Type B pancreatic cell (in vitro differentiated cells): Measurements from ENCODE around the gene R3HDML. TPM values are rescaled to one million over a fixed set of nuclear protein-coding genes. Genes with fewer than 3 reads are reported as not detected.
A peak's percentile ranks its signal among the peaks of the same experiment; 100 is the strongest.

ENCODE experiments used
- DNase-seq: peaks from one replicate; pipeline ENCODE4 v3.0.0; 2021; ENCODE audit warnings: mixed read lengths; ENCODE audit not compliant: unreplicated experiment; ENCODE audit errors: extremely low spot score
- H3K27ac Mint-ChIP-seq: 2 replicates; pipeline ENCODE4 v1.8.0; 2021; ENCODE audit warnings: mild to moderate bottlenecking, mixed read lengths
- H3K27me3 Mint-ChIP-seq: 2 replicates; pipeline ENCODE4 v1.8.0; 2021; ENCODE audit warnings: mixed read lengths
- H3K36me3 Mint-ChIP-seq: 2 replicates; pipeline ENCODE4 v1.8.0; 2021; ENCODE audit warnings: mixed read lengths
- H3K4me1 Mint-ChIP-seq: one replicate; pipeline ENCODE4 v1.8.0; 2021; ENCODE audit warnings: mixed read lengths; ENCODE audit not compliant: unreplicated experiment
- H3K4me3 Mint-ChIP-seq: 2 replicates; pipeline ENCODE4 v1.8.0; 2021; ENCODE audit warnings: mild to moderate bottlenecking, mixed read lengths
- H3K9me3 Mint-ChIP-seq: 2 replicates; pipeline ENCODE4 v1.8.0; 2021; ENCODE audit warnings: mixed read lengths
- CTCF ChIP-seq: fragments of 200-600 bp; sonication (generic); conservative IDR thresholded peaks from 2 replicates; pipeline ENCODE4 v1.5.0; 2021; ENCODE audit warnings: antibody characterized with exemption, mild to moderate bottlenecking
- total RNA-seq: library from RNA; stranded (reverse); gene quantifications from 2 replicates; pipeline ENCODE4 v1.2.1, GENCODE V29; 2021; ENCODE audit warnings: low replicate concordance

The R3HDML gene
- total RNA-seq, 1 donor from 2014 or later = not detected

- H3K9me3 Mint-ChIP-seq = no peaks in the 10 kb centered on the region
- no peak for DNase-seq
These were observed 33.9 kb downstream of the R3HDML start for GRCh38 chr20:44370639-44371218.

GRCh38 chr20:44382641-44383040 is 45.8 kb downstream of the R3HDML start:
- Mint-ChIP-seq H3K4me3 (no peak overlapping the region), H3K36me3 (no peaks in the 10 kb centered on the region), H3K4me1 (peaks cover 3% of the 10 kb centered on the region), H3K27ac (no peak overlapping the region), H3K27me3 (peaks cover 6% of the 10 kb centered on the region), H3K9me3 (no peaks in the 10 kb centered on the region)
- no peak for TF ChIP-seq CTCF
- DNase-seq = no peak

More at GRCh38 chr20:44370639-44371218, 33.9 kb downstream of the R3HDML start:
- no peak for TF ChIP-seq CTCF
- H3K4me1 Mint-ChIP-seq = peaks cover 8% of the 10 kb centered on the region
- no peak overlapping the region for H3K4me3 Mint-ChIP-seq
- H3K36me3 Mint-ChIP-seq = no peaks in the 10 kb centered on the region
- H3K27ac Mint-ChIP-seq = peak overlapping the region; percentile 49
- peaks cover 5% of the 10 kb centered on the region for H3K27me3 Mint-ChIP-seq

- peak; percentile 83 for DNase-seq
- H3K4me1 Mint-ChIP-seq = peaks cover 7% of the 10 kb centered on the region
- H3K36me3 Mint-ChIP-seq = no peaks in the 10 kb centered on the region
- peak overlapping the region; percentile 68 for H3K27ac Mint-ChIP-seq
- H3K27me3 Mint-ChIP-seq = peaks cover 15% of the 10 kb centered on the region
- peak; percentile 91 for TF ChIP-seq CTCF
- H3K9me3 Mint-ChIP-seq = no peaks in the 10 kb centered on the region
- no peak overlapping the region for H3K4me3 Mint-ChIP-seq
These were observed 47.7 kb downstream of the R3HDML start for GRCh38 chr20:44384423-44385027.

GRCh38 chr20:44388466-44389023 is 51.7 kb downstream of the R3HDML start:
- peak; percentile 87 for TF ChIP-seq CTCF
- H3K9me3 Mint-ChIP-seq = no peaks in the 10 kb centered on the region
- no peaks in the 10 kb centered on the region for H3K36me3 Mint-ChIP-seq
- no peak for DNase-seq
- H3K27me3 Mint-ChIP-seq = peaks cover 28% of the 10 kb centered on the region
- H3K4me3 Mint-ChIP-seq = peak overlapping the region; percentile 70
- peaks cover 7% of the 10 kb centered on the region for H3K4me1 Mint-ChIP-seq
- H3K27ac Mint-ChIP-seq = peak overlapping the region; percentile 36

GRCh38 chr20:44389871-44390270 is 53.0 kb downstream of the R3HDML start:
- no peak for DNase-seq
- Mint-ChIP-seq H3K27ac (no peak overlapping the region), H3K36me3 (no peaks in the 10 kb centered on the region), H3K4me3 (no peak overlapping the region), H3K9me3 (no peaks in the 10 kb centered on the region), H3K4me1 (peaks cover 4% of the 10 kb centered on the region), H3K27me3 (peaks cover 29% of the 10 kb centered on the region)
- no peak for TF ChIP-seq CTCF
